DMS153 (cell line): Measurements from ENCODE around the gene FTCDNL1.

Experiments
- DNase-seq: peaks from one replicate; lab custom pipeline; 2025; lab: John Stamatoyannopoulos, UW

The FTCDNL1 gene

GRCh38 chr2:199850718-199851500, at the start of gene FTCDNL1:
FTCDNL1 (minus strand) TSS chr2:199851192; CDS start chr2:199848962, 2,230 bp downstream.
- DNase-seq: no peak

GRCh38 chr2:199896617-199897016, 45.6 kb upstream of the FTCDNL1 start:
- no peak for DNase-seq

- no peak for DNase-seq
Observed at GRCh38 chr2:199895406-199895805, 44.4 kb upstream of the FTCDNL1 start.

GRCh38 chr2:199883474-199884212, 32.7 kb upstream of the FTCDNL1 start:
- DNase-seq: no peak

GRCh38 chr2:199882667-199883066, 31.7 kb upstream of the FTCDNL1 start:
- no peak for DNase-seq

- no peak for DNase-seq
Observed at GRCh38 chr2:199875400-199875799, 24.4 kb upstream of the FTCDNL1 start.

GRCh38 chr2:199874209-199874608, 23.2 kb upstream of the FTCDNL1 start:
- DNase-seq: no peak

- DNase-seq: no peak
Observed at GRCh38 chr2:199870581-199870980, 19.6 kb upstream of the FTCDNL1 start.

GRCh38 chr2:199869653-199870052, 18.7 kb upstream of the FTCDNL1 start:
- no peak for DNase-seq

GRCh38 chr2:199869227-199869541, 18.2 kb upstream of the FTCDNL1 start:
- DNase-seq: no peak

- no peak for DNase-seq
Observed at GRCh38 chr2:199868431-199869226, 17.6 kb upstream of the FTCDNL1 start.

- no peak for DNase-seq
Observed at GRCh38 chr2:199865905-199866304, 14.9 kb upstream of the FTCDNL1 start.

GRCh38 chr2:199862788-199863187, 11.8 kb upstream of the FTCDNL1 start:
- no peak for DNase-seq

GRCh38 chr2:199861132-199861774, 10.3 kb upstream of the FTCDNL1 start:
- no peak for DNase-seq

- no peak for DNase-seq
Observed at GRCh38 chr2:199855812-199856211, 4.8 kb upstream of the FTCDNL1 start.

GRCh38 chr2:199851883-199852282, 891 bp upstream of the FTCDNL1 start:
- no peak for DNase-seq

GRCh38 chr2:199851501-199851810, 464 bp upstream of the FTCDNL1 start:
- DNase-seq: no peak

- DNase-seq: no peak
Observed at GRCh38 chr2:199850218-199850717, 724 bp downstream of the FTCDNL1 start.

- no peak for DNase-seq
Observed at GRCh38 chr2:199848389-199849130, 2.4 kb downstream of the FTCDNL1 start.

- no peak for DNase-seq
Observed at GRCh38 chr2:199847181-199847864, 3.7 kb downstream of the FTCDNL1 start.
